ENCODE measurements around the gene FOXP2.
"Not testable (repeated sequence)": the region's sequence is repeated elsewhere in the genome, so short reads cannot be mapped to it uniquely, and the experiment has no call there.

Gene FOXP2

GRCh38 chr7:114422507-114423501, 8.2 kb downstream of the FOXP2 start:
- DNase-seq: peak; percentile 81

GRCh38 chr7:114426382-114426781, 11.8 kb downstream of the FOXP2 start:
- no peak for DNase-seq

GRCh38 chr7:114426824-114427223, 12.2 kb downstream of the FOXP2 start:
- DNase-seq: peak; percentile 31

GRCh38 chr7:114428211-114428610, 13.6 kb downstream of the FOXP2 start:
- DNase-seq: no peak

- DNase-seq: no peak
Observed at GRCh38 chr7:114431189-114431588, 16.6 kb downstream of the FOXP2 start.

GRCh38 chr7:114432061-114432460, 17.4 kb downstream of the FOXP2 start:
- no peak for DNase-seq

GRCh38 chr7:114432703-114433102, 18.1 kb downstream of the FOXP2 start:
- no peak for DNase-seq

- no peak for DNase-seq
Observed at GRCh38 chr7:114439581-114439980, 25.0 kb downstream of the FOXP2 start.

GRCh38 chr7:114440927-114441326, 26.3 kb downstream of the FOXP2 start:
- DNase-seq: not testable (repeated sequence)

- no peak for DNase-seq
Observed at GRCh38 chr7:114444196-114444595, 29.6 kb downstream of the FOXP2 start.

- DNase-seq: no peak
Observed at GRCh38 chr7:114450431-114450830, 35.8 kb downstream of the FOXP2 start.

GRCh38 chr7:114459574-114459973, 45.0 kb downstream of the FOXP2 start:
- no peak for DNase-seq

- DNase-seq: no peak
Observed at GRCh38 chr7:114460021-114460420, 45.4 kb downstream of the FOXP2 start.

GRCh38 chr7:114466917-114467316, 52.3 kb downstream of the FOXP2 start:
- no peak for DNase-seq

- peak; percentile 56 for DNase-seq
Observed at GRCh38 chr7:114468844-114469243, 54.2 kb downstream of the FOXP2 start.

- DNase-seq: no peak
Observed at GRCh38 chr7:114472896-114473512, 58.4 kb downstream of the FOXP2 start.

GRCh38 chr7:114478384-114478783, 63.8 kb downstream of the FOXP2 start:
- no peak for DNase-seq

GRCh38 chr7:114481999-114482398, 67.4 kb downstream of the FOXP2 start:
- DNase-seq: no peak

GRCh38 chr7:114484226-114484625, 69.6 kb downstream of the FOXP2 start:
- no peak for DNase-seq

- DNase-seq: no peak
Observed at GRCh38 chr7:114487174-114487573, 72.6 kb downstream of the FOXP2 start.

- no peak for DNase-seq
Observed at GRCh38 chr7:114488696-114489095, 74.1 kb downstream of the FOXP2 start.

- not testable (repeated sequence) for DNase-seq
Observed at GRCh38 chr7:114497491-114497890, 82.9 kb downstream of the FOXP2 start.

- DNase-seq: no peak
Observed at GRCh38 chr7:114502454-114503254, 88.0 kb downstream of the FOXP2 start.
